ENCODE results near the gene LAMA2. TPM values are rescaled to one million over a fixed set of nuclear protein-coding genes. Genes with fewer than 3 reads are reported as not detected.

LAMA2 gene
- total RNA-seq, 1 experiment from 2014 or later = 8.2 TPM

DNA sequence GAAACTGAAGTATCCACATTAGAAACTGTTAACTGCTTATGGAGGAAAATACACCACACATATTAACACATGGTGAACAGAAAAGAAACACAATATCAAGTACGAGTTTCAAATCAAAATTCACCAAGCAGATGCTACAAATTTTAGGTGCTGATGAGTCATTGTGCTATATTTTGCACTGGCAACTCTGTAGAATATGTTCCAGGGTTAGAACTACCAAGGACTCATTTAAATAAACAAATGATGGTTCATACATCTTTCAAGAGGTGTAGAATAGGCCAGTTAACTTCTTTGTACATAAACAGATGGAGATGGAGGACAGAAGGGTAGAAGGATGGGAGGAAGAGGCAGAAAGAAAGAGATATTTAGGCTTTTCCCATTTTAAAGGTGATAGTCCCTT is 642.1 kb downstream of the LAMA2 start:
- TF ChIP-seq, protein P1, sequence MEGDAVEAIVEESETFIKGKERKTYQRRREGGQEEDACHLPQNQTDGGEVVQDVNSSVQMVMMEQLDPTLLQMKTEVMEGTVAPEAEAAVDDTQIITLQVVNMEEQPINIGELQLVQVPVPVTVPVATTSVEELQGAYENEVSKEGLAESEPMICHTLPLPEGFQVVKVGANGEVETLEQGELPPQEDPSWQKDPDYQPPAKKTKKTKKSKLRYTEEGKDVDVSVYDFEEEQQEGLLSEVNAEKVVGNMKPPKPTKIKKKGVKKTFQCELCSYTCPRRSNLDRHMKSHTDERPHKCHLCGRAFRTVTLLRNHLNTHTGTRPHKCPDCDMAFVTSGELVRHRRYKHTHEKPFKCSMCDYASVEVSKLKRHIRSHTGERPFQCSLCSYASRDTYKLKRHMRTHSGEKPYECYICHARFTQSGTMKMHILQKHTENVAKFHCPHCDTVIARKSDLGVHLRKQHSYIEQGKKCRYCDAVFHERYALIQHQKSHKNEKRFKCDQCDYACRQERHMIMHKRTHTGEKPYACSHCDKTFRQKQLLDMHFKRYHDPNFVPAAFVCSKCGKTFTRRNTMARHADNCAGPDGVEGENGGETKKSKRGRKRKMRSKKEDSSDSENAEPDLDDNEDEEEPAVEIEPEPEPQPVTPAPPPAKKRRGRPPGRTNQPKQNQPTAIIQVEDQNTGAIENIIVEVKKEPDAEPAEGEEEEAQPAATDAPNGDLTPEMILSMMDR (IDR thresholded peaks at IDR 0.05 in 2 of 3, conservative IDR thresholded peaks at IDR 0.05 in 1 of 3; ENCODE audit: borderline replicate concordance in 1 of 3, insufficient read depth in 1 of 3, low read depth in 2 of 3, low read length in 2 of 3) = no peak
- TF ChIP-seq EZH2 (IDR thresholded peaks at IDR 0.05) (no peak), ZFX (IDR thresholded peaks at IDR 0.05) (no peak), ZNF274 (IDR thresholded peaks at IDR 0.05; ENCODE audit: low read depth, low read length) (no peak), TCF7L2 (IDR thresholded peaks at IDR 0.05; ENCODE audit: borderline replicate concordance, extremely low read depth, insufficient read depth, insufficient read length) (no peak), EGR1 (IDR thresholded peaks at IDR 0.05; ENCODE audit: low read depth) (no peak), CBX3 (IDR thresholded peaks at IDR 0.05; ENCODE audit: low read depth) (no peak), SRF (IDR thresholded peaks at IDR 0.05; ENCODE audit: low read depth) (no peak), SIN3A (IDR thresholded peaks at IDR 0.05; ENCODE audit: low read depth) (no peak), ELF1 (IDR thresholded peaks at IDR 0.05; ENCODE audit: borderline replicate concordance, low read depth) (no peak)
- TF ChIP-seq, protein P2, sequence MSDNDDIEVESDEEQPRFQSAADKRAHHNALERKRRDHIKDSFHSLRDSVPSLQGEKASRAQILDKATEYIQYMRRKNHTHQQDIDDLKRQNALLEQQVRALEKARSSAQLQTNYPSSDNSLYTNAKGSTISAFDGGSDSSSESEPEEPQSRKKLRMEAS (IDR thresholded peaks at IDR 0.05) = no peak
- TF ChIP-seq, protein P3, sequence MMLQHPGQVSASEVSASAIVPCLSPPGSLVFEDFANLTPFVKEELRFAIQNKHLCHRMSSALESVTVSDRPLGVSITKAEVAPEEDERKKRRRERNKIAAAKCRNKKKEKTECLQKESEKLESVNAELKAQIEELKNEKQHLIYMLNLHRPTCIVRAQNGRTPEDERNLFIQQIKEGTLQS (IDR thresholded peaks at IDR 0.05) = no peak
- TF ChIP-seq, protein P4, sequence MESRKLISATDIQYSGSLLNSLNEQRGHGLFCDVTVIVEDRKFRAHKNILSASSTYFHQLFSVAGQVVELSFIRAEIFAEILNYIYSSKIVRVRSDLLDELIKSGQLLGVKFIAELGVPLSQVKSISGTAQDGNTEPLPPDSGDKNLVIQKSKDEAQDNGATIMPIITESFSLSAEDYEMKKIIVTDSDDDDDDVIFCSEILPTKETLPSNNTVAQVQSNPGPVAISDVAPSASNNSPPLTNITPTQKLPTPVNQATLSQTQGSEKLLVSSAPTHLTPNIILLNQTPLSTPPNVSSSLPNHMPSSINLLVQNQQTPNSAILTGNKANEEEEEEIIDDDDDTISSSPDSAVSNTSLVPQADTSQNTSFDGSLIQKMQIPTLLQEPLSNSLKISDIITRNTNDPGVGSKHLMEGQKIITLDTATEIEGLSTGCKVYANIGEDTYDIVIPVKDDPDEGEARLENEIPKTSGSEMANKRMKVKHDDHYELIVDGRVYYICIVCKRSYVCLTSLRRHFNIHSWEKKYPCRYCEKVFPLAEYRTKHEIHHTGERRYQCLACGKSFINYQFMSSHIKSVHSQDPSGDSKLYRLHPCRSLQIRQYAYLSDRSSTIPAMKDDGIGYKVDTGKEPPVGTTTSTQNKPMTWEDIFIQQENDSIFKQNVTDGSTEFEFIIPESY (IDR thresholded peaks at IDR 0.05; ENCODE audit: extremely low read depth, insufficient replicate concordance, low read length) = no peak
- TF ChIP-seq, protein P5, sequence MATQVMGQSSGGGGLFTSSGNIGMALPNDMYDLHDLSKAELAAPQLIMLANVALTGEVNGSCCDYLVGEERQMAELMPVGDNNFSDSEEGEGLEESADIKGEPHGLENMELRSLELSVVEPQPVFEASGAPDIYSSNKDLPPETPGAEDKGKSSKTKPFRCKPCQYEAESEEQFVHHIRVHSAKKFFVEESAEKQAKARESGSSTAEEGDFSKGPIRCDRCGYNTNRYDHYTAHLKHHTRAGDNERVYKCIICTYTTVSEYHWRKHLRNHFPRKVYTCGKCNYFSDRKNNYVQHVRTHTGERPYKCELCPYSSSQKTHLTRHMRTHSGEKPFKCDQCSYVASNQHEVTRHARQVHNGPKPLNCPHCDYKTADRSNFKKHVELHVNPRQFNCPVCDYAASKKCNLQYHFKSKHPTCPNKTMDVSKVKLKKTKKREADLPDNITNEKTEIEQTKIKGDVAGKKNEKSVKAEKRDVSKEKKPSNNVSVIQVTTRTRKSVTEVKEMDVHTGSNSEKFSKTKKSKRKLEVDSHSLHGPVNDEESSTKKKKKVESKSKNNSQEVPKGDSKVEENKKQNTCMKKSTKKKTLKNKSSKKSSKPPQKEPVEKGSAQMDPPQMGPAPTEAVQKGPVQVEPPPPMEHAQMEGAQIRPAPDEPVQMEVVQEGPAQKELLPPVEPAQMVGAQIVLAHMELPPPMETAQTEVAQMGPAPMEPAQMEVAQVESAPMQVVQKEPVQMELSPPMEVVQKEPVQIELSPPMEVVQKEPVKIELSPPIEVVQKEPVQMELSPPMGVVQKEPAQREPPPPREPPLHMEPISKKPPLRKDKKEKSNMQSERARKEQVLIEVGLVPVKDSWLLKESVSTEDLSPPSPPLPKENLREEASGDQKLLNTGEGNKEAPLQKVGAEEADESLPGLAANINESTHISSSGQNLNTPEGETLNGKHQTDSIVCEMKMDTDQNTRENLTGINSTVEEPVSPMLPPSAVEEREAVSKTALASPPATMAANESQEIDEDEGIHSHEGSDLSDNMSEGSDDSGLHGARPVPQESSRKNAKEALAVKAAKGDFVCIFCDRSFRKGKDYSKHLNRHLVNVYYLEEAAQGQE (IDR thresholded peaks at IDR 0.05; ENCODE audit: low read depth) = no peak
- ATAC-seq = no peak
- POLR2A ChIA-PET = no interaction called here
- Histone ChIP-seq H3K4me2 (ENCODE audit: low read length) (no peak overlapping the region), H3K4me1 (ENCODE audit: control insufficient read depth in 1 of 2, insufficient read depth in 2 of 2, low read length in 2 of 2) (peaks cover 0 to 5% of the 10 kb centered on the region in 2 experiments; a peak in 1 of 4 replicates), H3K79me2 (ENCODE audit: insufficient read depth, low read length) (no peaks in the 10 kb centered on the region), H3K27ac (ENCODE audit: low read depth, low read length) (no peak overlapping the region), H4K20me1 (ENCODE audit: insufficient read depth) (no peaks in the 10 kb centered on the region), H3K4me3 (replicated peaks in 1 of 2; ENCODE audit: low read depth in 1 of 2, low read length in 2 of 2) (no peak overlapping the region), H3K36me3 (ENCODE audit: control insufficient read depth in 1 of 2, insufficient read depth in 2 of 2, low read length in 2 of 2) (peaks cover 0 to 3% of the 10 kb centered on the region in 2 experiments; a peak in 1 of 4 replicates), H3K9me3 (ENCODE audit: control insufficient read depth in 1 of 2, insufficient read depth in 1 of 2, low read depth in 1 of 2, low read length in 2 of 2) (no peaks in the 10 kb centered on the region), H3K27me3 (ENCODE audit: insufficient read depth, low read length) (no peaks in the 10 kb centered on the region), H2AFZ (ENCODE audit: low read depth, low read length, poor library complexity, severe bottlenecking) (no peak overlapping the region), H3K9ac (ENCODE audit: low read length) (no peak overlapping the region), H3K9me2 (ENCODE audit: insufficient read depth) (no peaks in the 10 kb centered on the region)
- RAD21 ChIA-PET (ENCODE audit: low non-redundant PET in 1 of 2, low total read pairs in 2 of 2, uncharacterized antibody in 2 of 2, unreplicated experiment in 2 of 2) = no interaction called here
- no TSS peak for BruUV-seq (replicated peaks)
- intact Hi-C loops (cut with micrococcal nuclease) = no loop called here
- CTCF ChIA-PET = no interaction called here
- no peak for DNase-seq (ENCODE audit: low read depth, low spot score)
